Measurements from ENCODE around the gene CROCC2. TPM values are rescaled to one million over a fixed set of nuclear protein-coding genes. Genes with fewer than 3 reads are reported as not detected.

Gene CROCC2
- total and polyA plus RNA-seq, 7 donors = 0.01 TPM; not detected in 6

DNA sequence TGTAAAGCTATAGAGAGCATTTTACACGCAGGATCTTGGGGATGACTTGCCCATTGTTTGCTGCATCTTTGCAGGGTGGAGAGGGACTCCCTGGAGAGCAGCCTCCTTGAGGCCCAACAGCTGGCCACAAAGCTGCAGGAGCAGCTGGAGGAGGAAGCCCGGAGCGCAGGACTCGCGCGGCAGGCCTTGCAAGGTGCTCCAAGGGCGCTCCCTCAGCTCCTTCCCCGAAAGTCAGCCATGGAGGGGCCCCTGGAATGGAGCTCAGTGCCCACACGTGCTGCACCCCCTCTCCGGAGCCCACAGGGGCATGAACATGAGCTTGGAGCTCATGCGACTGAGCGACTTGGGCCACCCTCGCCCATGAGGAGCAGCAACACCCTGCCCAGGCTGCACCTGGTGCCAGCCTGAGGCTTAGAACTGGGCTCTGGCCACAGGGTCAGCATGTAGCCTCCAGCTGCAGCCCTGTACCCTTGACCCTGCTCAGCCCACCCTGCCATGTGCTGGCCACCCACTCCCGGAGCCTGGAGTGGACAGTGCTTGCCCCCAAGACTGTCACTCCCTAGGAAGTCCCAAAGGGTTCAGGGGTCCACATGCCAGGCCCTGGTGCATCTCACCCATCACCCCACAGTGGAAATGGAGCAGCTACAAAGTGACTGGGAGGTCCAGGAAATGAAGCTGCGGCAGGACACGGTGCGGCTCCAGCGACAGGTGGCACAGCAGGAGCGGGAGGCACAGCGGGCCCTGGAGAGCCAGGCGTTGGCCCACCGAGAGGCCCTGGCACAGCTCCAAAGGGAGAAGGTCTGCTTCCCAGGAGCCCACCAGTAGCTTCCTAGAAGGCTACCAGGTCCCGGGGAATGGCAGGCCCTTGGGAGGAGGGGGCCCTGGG lies 43.0 kb downstream of the CROCC2 start:
- H3K27ac ChIP-seq = no peak overlapping the region
- TF ChIP-seq, protein P1, sequence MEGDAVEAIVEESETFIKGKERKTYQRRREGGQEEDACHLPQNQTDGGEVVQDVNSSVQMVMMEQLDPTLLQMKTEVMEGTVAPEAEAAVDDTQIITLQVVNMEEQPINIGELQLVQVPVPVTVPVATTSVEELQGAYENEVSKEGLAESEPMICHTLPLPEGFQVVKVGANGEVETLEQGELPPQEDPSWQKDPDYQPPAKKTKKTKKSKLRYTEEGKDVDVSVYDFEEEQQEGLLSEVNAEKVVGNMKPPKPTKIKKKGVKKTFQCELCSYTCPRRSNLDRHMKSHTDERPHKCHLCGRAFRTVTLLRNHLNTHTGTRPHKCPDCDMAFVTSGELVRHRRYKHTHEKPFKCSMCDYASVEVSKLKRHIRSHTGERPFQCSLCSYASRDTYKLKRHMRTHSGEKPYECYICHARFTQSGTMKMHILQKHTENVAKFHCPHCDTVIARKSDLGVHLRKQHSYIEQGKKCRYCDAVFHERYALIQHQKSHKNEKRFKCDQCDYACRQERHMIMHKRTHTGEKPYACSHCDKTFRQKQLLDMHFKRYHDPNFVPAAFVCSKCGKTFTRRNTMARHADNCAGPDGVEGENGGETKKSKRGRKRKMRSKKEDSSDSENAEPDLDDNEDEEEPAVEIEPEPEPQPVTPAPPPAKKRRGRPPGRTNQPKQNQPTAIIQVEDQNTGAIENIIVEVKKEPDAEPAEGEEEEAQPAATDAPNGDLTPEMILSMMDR (IDR thresholded peaks at IDR 0.05) = no peak
- peaks cover 0 to 5% (median 0%) of the 10 kb centered on the region in 3 donors for H3K27me3 ChIP-seq (ENCODE audit: insufficient read depth in 3 of 3, low read length in 2 of 3)
- DNase-seq = no peak
- no peaks in the 10 kb centered on the region for H3K9me3 ChIP-seq
- ATAC-seq = no peak
- intact Hi-C loops (cut with DNase I) = no loop called here
- 59 to 72% (median 70%) methylated on average over 23 of the region's 23 CpGs for WGBS, 3 donors
- H3K36me3 ChIP-seq (ENCODE audit: insufficient read depth in 1 of 2, low read depth in 1 of 2) = no peaks in the 10 kb centered on the region
- H3K4me3 ChIP-seq = no peak overlapping the region
- no peaks in the 10 kb centered on the region for H3K4me1 ChIP-seq

DNA sequence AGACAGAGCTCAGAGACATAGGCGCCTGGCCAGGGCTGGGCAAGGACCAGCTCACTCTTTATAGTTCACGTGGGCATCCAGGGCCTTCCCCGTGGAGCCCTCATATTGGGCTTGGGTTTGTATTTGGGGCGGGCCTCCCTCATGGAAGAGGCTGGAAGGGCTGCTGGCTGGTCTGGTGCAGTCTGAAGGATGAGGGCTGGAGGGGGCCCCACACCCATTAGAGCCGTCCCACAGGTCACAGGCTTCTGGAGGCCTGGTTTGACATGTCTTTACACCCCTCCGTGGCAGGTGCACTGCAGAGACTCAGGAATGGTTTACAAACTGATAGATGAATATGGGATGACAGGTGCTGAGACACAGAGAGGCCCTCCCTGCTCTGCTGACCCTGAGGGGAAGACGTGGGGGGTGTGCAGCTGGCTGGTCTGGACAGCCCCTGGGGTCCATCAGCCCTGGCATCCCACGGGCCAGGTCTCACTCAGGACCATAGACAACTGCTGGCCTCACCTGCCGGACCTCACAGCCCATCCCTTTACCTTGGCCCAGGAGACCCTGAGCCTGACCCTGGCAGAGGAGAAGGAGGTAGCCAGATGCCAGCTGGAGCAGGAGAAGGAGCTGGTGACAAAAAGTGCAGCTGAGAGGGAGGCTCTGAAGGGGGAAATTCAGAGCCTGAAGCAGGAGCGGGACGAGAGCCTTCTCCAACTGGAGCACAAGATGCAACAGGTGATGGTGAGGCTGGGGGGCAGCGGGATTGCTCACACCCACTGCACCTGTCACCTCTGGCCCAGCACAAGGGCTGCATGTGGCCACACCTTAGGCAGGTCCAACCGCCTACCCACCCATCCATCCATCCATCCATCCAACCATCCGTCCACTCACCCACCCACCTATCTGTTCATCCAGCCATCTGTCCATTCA lies 43.9 kb downstream of the CROCC2 start:
- ATAC-seq (no peak), DNase-seq (peak; percentile 6 to 35)
- no peaks in the 10 kb centered on the region for H3K9me3 ChIP-seq
- no peak overlapping the region for H3K4me3 ChIP-seq
- no peak overlapping the region for H3K27ac ChIP-seq
- intact Hi-C loops (cut with DNase I) = no loop called here
- H3K27me3 ChIP-seq (ENCODE audit: insufficient read depth in 3 of 3, low read length in 2 of 3) = peaks cover 0 to 5% (median 0%) of the 10 kb centered on the region in 3 donors
- no peaks in the 10 kb centered on the region for H3K36me3 ChIP-seq (ENCODE audit: insufficient read depth in 1 of 2, low read depth in 1 of 2)
- WGBS, 3 donors = 76 to 86% (median 86%) methylated on average over 14 of the region's 14 CpGs
- no peaks in the 10 kb centered on the region for H3K4me1 ChIP-seq
- TF ChIP-seq, protein P1 (IDR thresholded peaks at IDR 0.05) = no peak

DNA sequence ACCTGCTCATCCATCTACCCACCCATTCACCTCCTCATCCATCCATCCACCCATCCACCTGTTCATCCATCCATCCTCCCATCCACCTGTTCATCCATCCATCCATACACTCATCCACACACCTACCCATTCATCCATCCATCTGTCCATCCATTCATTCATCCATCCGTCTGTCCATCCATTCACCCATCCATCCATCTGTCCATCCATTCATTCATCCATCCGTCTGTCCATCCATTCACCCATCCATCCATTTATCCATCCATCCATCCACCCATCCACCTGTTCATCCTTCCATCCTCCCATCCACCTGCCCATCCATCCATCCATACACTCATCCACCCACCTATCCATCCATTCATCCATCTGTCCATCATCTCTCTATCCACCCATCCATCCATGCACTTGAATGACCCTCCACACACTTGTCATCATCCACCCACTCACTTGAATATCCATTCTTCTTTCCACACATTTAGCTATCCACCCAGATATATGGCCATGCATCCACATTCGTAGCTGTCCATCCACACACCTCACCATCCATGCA lies 45.0 kb downstream of the CROCC2 start:
- intact Hi-C loops (cut with DNase I) = no loop called here

DNA sequence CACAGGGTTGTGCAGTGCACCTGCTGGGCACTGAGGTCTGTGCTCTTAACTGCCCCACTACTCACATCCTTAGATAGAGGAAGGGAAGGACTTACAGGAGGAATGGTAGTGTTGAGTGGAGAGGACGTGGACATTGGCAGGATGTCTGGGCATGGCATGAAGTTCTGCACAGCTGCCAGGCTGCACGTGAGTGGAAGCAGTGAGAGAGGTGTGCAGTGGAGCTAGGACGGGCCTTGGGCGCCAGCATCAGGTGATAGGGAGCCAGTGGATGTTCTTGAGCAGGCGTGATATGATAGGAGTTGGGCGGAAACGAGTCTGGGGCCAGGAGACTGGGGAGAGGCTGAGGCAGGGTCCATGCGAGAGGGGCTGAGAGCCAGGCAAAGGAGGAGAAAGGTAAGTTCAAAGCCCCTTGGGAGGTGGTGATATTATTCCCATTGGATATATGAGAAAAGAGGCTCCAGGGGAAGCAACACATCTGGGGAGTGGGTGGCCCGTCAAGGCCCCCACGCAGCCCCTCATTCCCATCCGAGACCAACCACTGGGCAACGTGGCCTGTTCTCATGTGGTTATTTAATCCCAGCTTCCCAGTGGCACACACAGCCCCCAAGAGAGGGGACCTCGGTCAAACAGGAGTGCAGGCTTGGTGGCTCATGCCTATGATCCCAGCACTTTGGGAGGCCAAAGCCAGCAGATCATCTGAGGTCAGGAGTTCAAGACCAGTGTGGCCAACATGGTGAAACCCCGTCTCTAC lies 46.5 kb downstream of the CROCC2 start:
- TF ChIP-seq, protein P1 (IDR thresholded peaks at IDR 0.05) = no peak
- peaks cover 0 to 5% (median 0%) of the 10 kb centered on the region in 3 donors for H3K27me3 ChIP-seq (ENCODE audit: insufficient read depth in 3 of 3, low read length in 2 of 3)
- 77 to 85% (median 77%) methylated on average over 14 of the region's 14 CpGs for WGBS, 3 donors
- ATAC-seq (no peak), DNase-seq (peak in 1 of 2 donors; percentile 19)
- H3K4me1 ChIP-seq = no peaks in the 10 kb centered on the region
- no peaks in the 10 kb centered on the region for H3K36me3 ChIP-seq (ENCODE audit: insufficient read depth in 1 of 2, low read depth in 1 of 2)
- intact Hi-C loops (cut with DNase I) = no loop called here
- no peak overlapping the region for H3K27ac ChIP-seq
- H3K9me3 ChIP-seq = no peaks in the 10 kb centered on the region
- H3K4me3 ChIP-seq = no peak overlapping the region

More for the DNA sequence above, 45.0 kb downstream of the CROCC2 start:
- TF ChIP-seq, protein P1 (IDR thresholded peaks at IDR 0.05) = no peak
- Histone ChIP-seq H3K4me3 (no peak overlapping the region), H3K36me3 (ENCODE audit: insufficient read depth in 1 of 2, low read depth in 1 of 2) (no peaks in the 10 kb centered on the region), H3K27me3 (ENCODE audit: insufficient read depth in 3 of 3, low read length in 2 of 3) (peaks cover 0 to 5% (median 0%) of the 10 kb centered on the region in 3 donors), H3K27ac (no peak overlapping the region), H3K4me1 (no peaks in the 10 kb centered on the region), H3K9me3 (no peaks in the 10 kb centered on the region)
- ATAC-seq (no peak), DNase-seq (no peak)
- 91 to 95% (median 93%) methylated on average over 3 of the region's 3 CpGs for WGBS, 3 donors

All from psoas muscle (tissue), 8 donors.